ENCODE results near the gene KLHL3. TPM values are rescaled to one million over a fixed set of nuclear protein-coding genes. Genes with fewer than 3 reads are reported as not detected.

The KLHL3 gene
- total RNA-seq, 3 donors from 2014 or later: 2.0 to 2.9 (median 2.6) TPM

DNA sequence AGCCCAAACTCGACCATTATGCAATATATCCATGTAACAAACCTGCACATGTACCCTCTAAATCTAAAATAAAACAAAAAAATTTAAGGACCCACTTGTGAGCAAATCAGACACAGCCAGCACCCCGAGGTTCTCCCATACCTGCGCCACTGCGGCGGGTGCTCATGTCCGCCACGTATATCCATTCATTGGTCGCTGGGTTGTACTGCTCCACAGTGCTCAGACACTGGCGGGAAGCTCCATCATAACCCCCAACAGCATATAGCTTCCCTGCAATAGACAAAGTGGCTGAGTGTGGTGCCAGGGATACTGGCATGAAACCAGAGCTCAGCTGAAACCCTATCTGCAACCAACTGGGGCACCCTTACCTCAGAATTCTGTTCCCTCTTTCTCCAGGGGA, 102.0 kb downstream of the KLHL3 start:
- Mint-ChIP-seq H3K36me3 (ENCODE audit: insufficient read depth) (peaks cover under 1% of the 10 kb centered on the region), H3K27me3 (ENCODE audit: low read depth) (no peaks in the 10 kb centered on the region), H3K9me3 (no peaks in the 10 kb centered on the region), H3K4me3 (no peak overlapping the region), H3K4me1 (ENCODE audit: low read depth) (no peaks in the 10 kb centered on the region)
- DNase-seq (no peak), ATAC-seq (no peak)

- DNase-seq (no peak), ATAC-seq (no peak)
- Mint-ChIP-seq H3K4me1 (ENCODE audit: low read depth) (no peaks in the 10 kb centered on the region), H3K27me3 (ENCODE audit: low read depth) (no peaks in the 10 kb centered on the region), H3K36me3 (ENCODE audit: insufficient read depth) (no peaks in the 10 kb centered on the region), H3K9me3 (no peaks in the 10 kb centered on the region), H3K4me3 (no peak overlapping the region)
Measured at GRCh38 chr5:137632716-137633115, 103.2 kb downstream of the KLHL3 start.

DNA sequence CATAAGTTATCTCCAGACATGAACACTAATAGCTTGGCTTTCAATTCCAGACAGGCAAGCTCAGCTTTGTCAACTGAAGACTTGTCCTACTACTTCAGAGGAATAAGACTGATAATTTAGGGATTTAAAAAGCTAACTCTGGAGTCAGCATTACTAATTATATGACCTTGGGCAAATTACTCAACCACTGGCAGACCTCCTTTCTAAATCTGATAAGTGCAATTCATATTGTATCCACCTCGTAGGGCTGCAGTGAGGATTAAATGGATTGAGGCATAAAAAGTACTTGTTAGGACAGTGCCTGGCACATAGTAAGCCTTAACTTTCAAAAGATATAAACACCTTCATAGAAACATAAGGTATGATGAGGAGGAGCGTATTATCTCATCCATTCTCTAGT, 104.4 kb downstream of the KLHL3 start:
- Mint-ChIP-seq H3K4me1 (ENCODE audit: low read depth) (no peaks in the 10 kb centered on the region), H3K9me3 (no peaks in the 10 kb centered on the region), H3K27me3 (ENCODE audit: low read depth) (no peaks in the 10 kb centered on the region), H3K4me3 (no peak overlapping the region), H3K36me3 (ENCODE audit: insufficient read depth) (peaks cover under 1% of the 10 kb centered on the region)
- no peak for DNase-seq
- ATAC-seq: no peak

DNA sequence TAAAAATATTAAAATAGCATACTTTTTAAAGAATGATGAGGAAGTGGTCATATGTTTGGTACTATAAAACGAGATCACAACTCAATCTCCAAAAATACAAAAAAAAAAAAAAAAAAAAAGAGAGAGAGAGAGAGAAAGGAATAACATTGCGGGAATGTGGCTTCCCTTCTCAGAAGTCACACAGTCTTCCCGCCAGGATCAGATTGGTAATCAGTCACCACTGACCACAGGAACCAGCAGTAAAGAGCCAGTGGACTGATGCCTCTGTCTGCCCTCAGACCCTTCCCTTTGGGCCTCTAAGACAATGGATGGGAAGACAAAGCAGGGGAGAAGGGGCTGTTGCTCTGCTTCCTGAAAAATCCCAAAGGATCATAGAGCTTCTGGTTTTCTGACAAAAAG, 104.9 kb downstream of the KLHL3 start:
- H3K4me3 Mint-ChIP-seq: no peak overlapping the region
- DNase-seq: no peak
- H3K9me3 Mint-ChIP-seq: no peaks in the 10 kb centered on the region
- H3K36me3 Mint-ChIP-seq (ENCODE audit: insufficient read depth): peaks cover 5% of the 10 kb centered on the region
- H3K27me3 Mint-ChIP-seq (ENCODE audit: low read depth): no peaks in the 10 kb centered on the region
- no peak for ATAC-seq
- no peaks in the 10 kb centered on the region for H3K4me1 Mint-ChIP-seq (ENCODE audit: low read depth)

DNA sequence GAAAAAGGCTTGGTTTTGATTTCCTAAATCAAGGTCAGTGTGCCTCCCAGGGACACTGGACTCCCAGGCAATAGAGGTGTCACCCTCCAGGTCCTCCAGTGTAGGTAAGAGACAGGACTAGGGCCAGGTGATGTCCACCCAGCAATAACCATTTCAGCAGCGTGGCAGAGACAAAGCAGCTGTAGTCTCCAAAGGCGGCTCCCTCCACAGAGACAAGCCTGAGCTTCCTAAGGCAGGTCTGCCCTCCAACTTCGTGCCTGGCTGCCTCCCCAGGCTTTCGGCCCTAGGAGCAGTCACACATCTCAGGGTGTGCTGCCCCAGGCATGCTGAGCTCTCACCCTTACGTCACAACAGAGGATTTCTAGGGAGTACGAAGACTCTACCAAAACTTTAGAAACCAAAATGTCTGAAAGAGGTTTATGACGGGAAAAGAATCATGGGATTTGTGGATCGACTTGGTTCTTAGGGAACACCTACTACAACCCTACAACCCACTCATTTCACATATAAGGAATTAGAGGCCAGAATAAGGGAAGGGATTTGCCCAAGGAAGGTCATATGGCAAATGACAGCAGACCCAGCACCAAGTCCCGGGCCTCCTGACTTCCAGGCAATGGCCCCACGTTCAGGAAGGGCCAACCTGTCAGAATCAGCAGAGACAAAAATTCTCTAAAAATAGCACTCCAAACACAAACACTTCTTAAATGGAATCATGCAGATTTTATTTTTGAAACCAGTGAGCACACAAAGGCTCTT, 105.5 kb downstream of the KLHL3 start:
- DNase-seq (no peak), ATAC-seq (no peak)
- Mint-ChIP-seq H3K36me3 (ENCODE audit: insufficient read depth) (peaks cover 5% of the 10 kb centered on the region), H3K9me3 (no peaks in the 10 kb centered on the region), H3K4me3 (no peak overlapping the region), H3K27me3 (ENCODE audit: low read depth) (no peaks in the 10 kb centered on the region), H3K4me1 (ENCODE audit: low read depth) (no peaks in the 10 kb centered on the region)

GRCh38 chr5:137629646-137630045, 106.2 kb downstream of the KLHL3 start:
- Mint-ChIP-seq H3K27me3 (ENCODE audit: low read depth) (no peaks in the 10 kb centered on the region), H3K9me3 (no peaks in the 10 kb centered on the region), H3K36me3 (ENCODE audit: insufficient read depth) (peaks cover 5% of the 10 kb centered on the region), H3K4me3 (no peak overlapping the region), H3K4me1 (ENCODE audit: low read depth) (no peaks in the 10 kb centered on the region)
- ATAC-seq (peak; percentile 52 to 66), DNase-seq (no peak)

DNA sequence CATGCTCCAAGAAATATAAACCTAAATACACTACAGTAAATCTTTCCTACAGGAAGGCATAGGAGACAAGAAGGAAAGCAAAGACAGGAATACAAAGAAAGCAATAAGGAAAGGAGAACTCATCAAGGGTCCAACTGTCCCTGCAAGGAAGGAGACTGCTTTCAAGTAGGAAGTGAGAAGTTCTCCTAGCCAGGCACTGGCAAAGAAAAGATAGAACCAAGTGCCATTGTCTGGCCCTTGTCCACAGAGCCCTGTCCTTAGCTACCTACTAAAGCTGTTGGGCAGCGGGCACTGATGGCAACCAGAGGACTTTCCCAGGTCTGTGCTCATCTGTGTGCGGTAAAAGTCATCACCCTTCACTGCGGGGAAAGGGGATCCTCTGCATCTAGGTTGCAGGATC, 108.2 kb downstream of the KLHL3 start:
- Mint-ChIP-seq H3K4me1 (ENCODE audit: low read depth) (no peaks in the 10 kb centered on the region), H3K4me3 (no peak overlapping the region), H3K9me3 (no peaks in the 10 kb centered on the region), H3K27me3 (ENCODE audit: low read depth) (no peaks in the 10 kb centered on the region), H3K36me3 (ENCODE audit: insufficient read depth) (peaks cover 6% of the 10 kb centered on the region)
- ATAC-seq (no peak), DNase-seq (no peak)

- H3K4me1 Mint-ChIP-seq (ENCODE audit: low read depth): no peaks in the 10 kb centered on the region
- H3K4me3 Mint-ChIP-seq: no peak overlapping the region
- no peak for ATAC-seq
- peaks cover 7% of the 10 kb centered on the region for H3K36me3 Mint-ChIP-seq (ENCODE audit: insufficient read depth)
- no peaks in the 10 kb centered on the region for H3K27me3 Mint-ChIP-seq (ENCODE audit: low read depth)
- H3K9me3 Mint-ChIP-seq: no peaks in the 10 kb centered on the region
- DNase-seq: no peak
Measured at GRCh38 chr5:137627293-137627692, 108.6 kb downstream of the KLHL3 start.

GRCh38 chr5:137624786-137625349, 111.0 kb downstream of the KLHL3 start:
- peaks cover 10% of the 10 kb centered on the region for H3K36me3 Mint-ChIP-seq (ENCODE audit: insufficient read depth)
- H3K4me3 Mint-ChIP-seq: no peak overlapping the region
- DNase-seq (no peak), ATAC-seq (no peak)
- no peaks in the 10 kb centered on the region for H3K4me1 Mint-ChIP-seq (ENCODE audit: low read depth)
- no peaks in the 10 kb centered on the region for H3K27me3 Mint-ChIP-seq (ENCODE audit: low read depth)
- no peaks in the 10 kb centered on the region for H3K9me3 Mint-ChIP-seq

DNA sequence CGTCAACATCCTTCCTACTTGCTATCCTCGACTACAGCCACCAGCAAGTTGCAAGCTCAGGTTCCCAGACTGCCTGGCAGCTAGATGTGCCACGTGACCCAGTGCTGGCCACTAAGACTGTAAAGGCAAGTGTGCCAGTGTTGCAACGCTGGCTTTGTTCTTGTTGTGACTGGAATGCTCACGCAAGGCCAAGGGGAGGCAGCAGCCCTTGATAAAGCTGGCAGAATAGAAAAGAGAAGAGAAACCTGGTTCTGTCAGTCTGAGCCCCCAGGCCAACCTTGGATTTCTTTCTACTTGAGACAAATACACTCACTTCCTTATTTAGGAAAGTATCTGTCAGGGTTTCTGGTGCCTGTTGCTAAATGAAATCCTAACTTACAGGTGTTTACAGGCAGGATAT, 113.0 kb downstream of the KLHL3 start:
- Mint-ChIP-seq H3K9me3 (no peaks in the 10 kb centered on the region), H3K36me3 (ENCODE audit: insufficient read depth) (peaks cover 12% of the 10 kb centered on the region), H3K27me3 (ENCODE audit: low read depth) (no peaks in the 10 kb centered on the region), H3K4me1 (ENCODE audit: low read depth) (no peaks in the 10 kb centered on the region), H3K4me3 (no peak overlapping the region)
- ATAC-seq (no peak), DNase-seq (no peak)

GRCh38 chr5:137621861-137622823, 113.7 kb downstream of the KLHL3 start:
- no peak overlapping the region for H3K4me3 Mint-ChIP-seq
- no peak for ATAC-seq
- H3K4me1 Mint-ChIP-seq (ENCODE audit: low read depth): no peaks in the 10 kb centered on the region
- no peaks in the 10 kb centered on the region for H3K9me3 Mint-ChIP-seq
- peaks cover 12% of the 10 kb centered on the region for H3K36me3 Mint-ChIP-seq (ENCODE audit: insufficient read depth)
- H3K27me3 Mint-ChIP-seq (ENCODE audit: low read depth): no peaks in the 10 kb centered on the region
- no peak for DNase-seq

DNA sequence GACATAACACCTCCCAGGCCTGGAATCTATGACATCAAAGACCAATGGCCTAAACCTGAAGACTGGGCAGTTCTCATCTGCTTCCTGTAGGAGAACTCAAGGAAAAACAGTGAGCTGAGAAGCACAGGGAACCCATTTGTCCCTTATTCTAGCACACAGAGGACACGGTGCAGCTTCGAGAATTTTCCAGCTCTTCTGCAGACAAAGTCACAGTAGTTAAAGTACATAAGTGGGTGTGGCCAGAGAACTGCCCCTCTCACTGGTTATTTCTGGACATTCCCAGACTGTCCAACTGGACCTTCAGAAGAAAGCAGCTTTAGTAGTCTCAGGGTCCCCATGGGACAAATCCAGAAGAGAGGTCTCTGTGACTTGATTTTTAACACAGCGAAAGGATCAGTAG, 114.6 kb downstream of the KLHL3 start:
- Mint-ChIP-seq H3K4me3 (no peak overlapping the region), H3K9me3 (no peaks in the 10 kb centered on the region), H3K4me1 (ENCODE audit: low read depth) (no peaks in the 10 kb centered on the region), H3K36me3 (ENCODE audit: insufficient read depth) (peaks cover 10% of the 10 kb centered on the region), H3K27me3 (ENCODE audit: low read depth) (no peaks in the 10 kb centered on the region)
- ATAC-seq (no peak), DNase-seq (no peak)

- ATAC-seq (no peak), DNase-seq (no peak)
- Mint-ChIP-seq H3K4me3 (no peak overlapping the region), H3K4me1 (ENCODE audit: low read depth) (no peaks in the 10 kb centered on the region), H3K27me3 (ENCODE audit: low read depth) (no peaks in the 10 kb centered on the region), H3K9me3 (no peaks in the 10 kb centered on the region), H3K36me3 (ENCODE audit: insufficient read depth) (peaks cover 7% of the 10 kb centered on the region)
Measured at GRCh38 chr5:137619191-137619870, 116.6 kb downstream of the KLHL3 start.

DNA sequence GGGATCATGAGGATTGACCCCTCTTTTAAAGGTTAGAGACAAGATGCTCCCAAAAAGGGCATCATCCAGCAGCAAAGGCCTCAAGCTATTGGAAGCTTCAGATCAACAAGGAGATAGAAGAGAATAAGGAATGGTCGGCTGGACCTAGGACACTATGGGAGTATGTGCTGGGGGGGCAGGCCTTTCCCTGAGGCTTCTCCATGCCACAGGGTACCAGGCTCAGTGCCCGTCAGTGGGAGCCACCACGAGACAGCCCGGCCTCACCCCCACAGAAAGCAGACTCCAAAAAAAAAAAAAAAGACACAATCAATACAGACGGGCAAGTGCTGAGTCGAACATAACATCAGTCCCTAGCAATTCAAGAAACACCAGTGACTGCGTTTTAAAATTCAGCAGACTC, 117.4 kb downstream of the KLHL3 start:
- no peak for ATAC-seq
- Mint-ChIP-seq H3K4me1 (ENCODE audit: low read depth) (no peaks in the 10 kb centered on the region), H3K36me3 (ENCODE audit: insufficient read depth) (peaks cover 7% of the 10 kb centered on the region), H3K9me3 (no peaks in the 10 kb centered on the region), H3K27me3 (ENCODE audit: low read depth) (no peaks in the 10 kb centered on the region), H3K4me3 (no peak overlapping the region)
- DNase-seq: no peak
